Measurements from ENCODE around the gene GIN1. TPM values are rescaled to one million over a fixed set of nuclear protein-coding genes. Genes with fewer than 3 reads are reported as not detected.
A peak's percentile ranks its signal among the peaks of the same experiment; 100 is the strongest.
"Not testable (repeated sequence)": the region's sequence is repeated elsewhere in the genome, so short reads cannot be mapped to it uniquely, and the experiment has no call there.

GIN1 gene
- 10 to 100 TPM in 3 of 4 donors, 1 to 10 TPM in 1; 8.6 to 14.9 (median 11.6) TPM for total RNA-seq

GRCh38 chr5:103119765-103120606, at the start of gene GIN1, which contains the start of gene PPIP5K2:
GIN1 (minus strand) TSS chr5:103120138; CDS start chr5:103108707, 11,431 bp downstream.
PPIP5K2 (plus strand) TSS chr5:103120301; CDS start chr5:103129590, 9,289 bp downstream.
- H3K36me3 ChIP-seq, result no peaks in the 10 kb centered on the region
- H3K27me3 ChIP-seq, result no peaks in the 10 kb centered on the region
- peak within 1 kb of the TSS; percentile 77 to 95 (median 88) for H3K4me3 ChIP-seq (replicated peaks in 1 of 3)
- WGBS, 2 donors, result 0% methylated on average over 33 to 43 of the region's 46 CpGs
- peak; percentile 94 to 96 for DNase-seq
- peaks cover 10 to 21% of the 10 kb centered on the region in 2 donors for H3K4me1 ChIP-seq
- H3K9me3 ChIP-seq, result no peaks in the 10 kb centered on the region
- intact Hi-C loops (cut with DNase I), result no loop called here
- H3K27ac ChIP-seq, result peak within 1 kb of the TSS; percentile 92 to 93 (median 93)
- TF ChIP-seq CTCF (IDR thresholded peaks at IDR 0.05) (no peak), POLR2A (IDR thresholded peaks at IDR 0.05) (peak in 1 of 2 donors; percentile 65)

- Histone ChIP-seq H3K4me3 (replicated peaks in 1 of 3) (no peak overlapping the region), H3K27ac (no peak overlapping the region), H3K4me1 (no peaks in the 10 kb centered on the region), H3K9me3 (no peaks in the 10 kb centered on the region), H3K36me3 (peaks cover 0 to 7% of the 10 kb centered on the region in 2 donors), H3K27me3 (no peaks in the 10 kb centered on the region)
- intact Hi-C loops (cut with DNase I), result no loop called here
- no peak for TF ChIP-seq POLR2A (IDR thresholded peaks at IDR 0.05)
- TF ChIP-seq CTCF (IDR thresholded peaks at IDR 0.05), result no peak
- no peak for DNase-seq
These were observed 46.8 kb upstream of the GIN1 start for GRCh38 chr5:103166706-103167105.

GRCh38 chr5:103151156-103151555, 31.2 kb upstream of the GIN1 start:
- H3K4me1 ChIP-seq, result no peaks in the 10 kb centered on the region
- no peaks in the 10 kb centered on the region for H3K9me3 ChIP-seq
- intact Hi-C loops (cut with DNase I), result no loop called here
- no peak overlapping the region for H3K4me3 ChIP-seq (replicated peaks in 1 of 3)
- no peak overlapping the region for H3K27ac ChIP-seq
- H3K27me3 ChIP-seq, result no peaks in the 10 kb centered on the region
- DNase-seq, result no peak
- H3K36me3 ChIP-seq, result peaks cover 4 to 13% of the 10 kb centered on the region in 2 donors
- TF ChIP-seq POLR2A (IDR thresholded peaks at IDR 0.05), result no peak
- TF ChIP-seq CTCF (IDR thresholded peaks at IDR 0.05), result no peak
- WGBS, 2 donors, result 95 to 100% methylated on average over 1 of the region's 1 CpG

- WGBS, 2 donors, result 98% methylated on average over 1 of the region's 1 CpG
- Histone ChIP-seq H3K4me1 (no peaks in the 10 kb centered on the region), H3K36me3 (peaks cover 0 to 6% of the 10 kb centered on the region in 2 donors), H3K27ac (no peak overlapping the region), H3K9me3 (no peaks in the 10 kb centered on the region), H3K27me3 (no peaks in the 10 kb centered on the region), H3K4me3 (replicated peaks in 1 of 3) (no peak overlapping the region)
- DNase-seq, result no peak
- TF ChIP-seq POLR2A (IDR thresholded peaks at IDR 0.05), result no peak
- TF ChIP-seq CTCF (IDR thresholded peaks at IDR 0.05), result no peak
- intact Hi-C loops (cut with DNase I), result no loop called here
These were observed 28.3 kb upstream of the GIN1 start for GRCh38 chr5:103148213-103148612.

GRCh38 chr5:103145196-103145595, 25.3 kb upstream of the GIN1 start:
- no peak for DNase-seq
- intact Hi-C loops (cut with DNase I), result no loop called here
- no peaks in the 10 kb centered on the region for H3K36me3 ChIP-seq

GRCh38 chr5:103142132-103142531, 22.2 kb upstream of the GIN1 start:
- H3K27me3 ChIP-seq; intact Hi-C loops (cut with DNase I); H3K36me3 ChIP-seq; DNase-seq; H3K4me3 ChIP-seq (replicated peaks in 1 of 3); H3K4me1 ChIP-seq; H3K27ac ChIP-seq; H3K9me3 ChIP-seq: not testable (repeated sequence)
- 91 to 99% methylated on average over 8 to 16 of the region's 25 CpGs for WGBS, 2 donors

More at GRCh38 chr5:103145196-103145595, 25.3 kb upstream of the GIN1 start:
- no peaks in the 10 kb centered on the region for H3K27me3 ChIP-seq
- H3K4me1 ChIP-seq, result no peaks in the 10 kb centered on the region
- H3K9me3 ChIP-seq, result no peaks in the 10 kb centered on the region
- no peak overlapping the region for H3K4me3 ChIP-seq (replicated peaks in 1 of 3)
- H3K27ac ChIP-seq, result no peak overlapping the region
- TF ChIP-seq POLR2A (IDR thresholded peaks at IDR 0.05), result no peak
- TF ChIP-seq CTCF (IDR thresholded peaks at IDR 0.05), result no peak

Data from thyroid gland (tissue), 4 donors.